Measurements from ENCODE around the gene RAB15.

DNA sequence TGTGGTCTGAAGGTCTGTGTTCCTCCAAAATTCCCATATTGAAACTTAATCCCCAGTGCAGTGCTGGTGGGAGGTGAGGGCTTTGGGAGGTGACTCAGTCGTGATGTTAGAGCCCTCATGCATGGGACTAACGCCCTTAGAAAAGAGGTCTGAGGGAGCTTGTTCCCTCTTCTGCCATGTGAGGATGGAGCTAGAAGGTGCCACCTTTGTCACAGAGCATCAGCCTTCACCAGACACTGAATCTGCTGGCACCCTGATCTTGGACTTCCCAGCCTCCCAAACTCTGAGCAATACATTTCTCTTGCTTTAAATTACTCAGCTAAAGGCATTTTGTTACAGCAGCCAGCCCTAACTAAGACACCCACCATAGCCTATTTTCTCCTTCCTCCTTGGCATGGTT is 13.9 kb downstream of the RAB15 start:
- TF ChIP-seq POLR2A (IDR thresholded peaks at IDR 0.05): no peak
- TF ChIP-seq, protein P1, sequence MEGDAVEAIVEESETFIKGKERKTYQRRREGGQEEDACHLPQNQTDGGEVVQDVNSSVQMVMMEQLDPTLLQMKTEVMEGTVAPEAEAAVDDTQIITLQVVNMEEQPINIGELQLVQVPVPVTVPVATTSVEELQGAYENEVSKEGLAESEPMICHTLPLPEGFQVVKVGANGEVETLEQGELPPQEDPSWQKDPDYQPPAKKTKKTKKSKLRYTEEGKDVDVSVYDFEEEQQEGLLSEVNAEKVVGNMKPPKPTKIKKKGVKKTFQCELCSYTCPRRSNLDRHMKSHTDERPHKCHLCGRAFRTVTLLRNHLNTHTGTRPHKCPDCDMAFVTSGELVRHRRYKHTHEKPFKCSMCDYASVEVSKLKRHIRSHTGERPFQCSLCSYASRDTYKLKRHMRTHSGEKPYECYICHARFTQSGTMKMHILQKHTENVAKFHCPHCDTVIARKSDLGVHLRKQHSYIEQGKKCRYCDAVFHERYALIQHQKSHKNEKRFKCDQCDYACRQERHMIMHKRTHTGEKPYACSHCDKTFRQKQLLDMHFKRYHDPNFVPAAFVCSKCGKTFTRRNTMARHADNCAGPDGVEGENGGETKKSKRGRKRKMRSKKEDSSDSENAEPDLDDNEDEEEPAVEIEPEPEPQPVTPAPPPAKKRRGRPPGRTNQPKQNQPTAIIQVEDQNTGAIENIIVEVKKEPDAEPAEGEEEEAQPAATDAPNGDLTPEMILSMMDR (IDR thresholded peaks at IDR 0.05): no peak
